ENCODE data around the gene CAMTA1.

The CAMTA1 gene

DNA sequence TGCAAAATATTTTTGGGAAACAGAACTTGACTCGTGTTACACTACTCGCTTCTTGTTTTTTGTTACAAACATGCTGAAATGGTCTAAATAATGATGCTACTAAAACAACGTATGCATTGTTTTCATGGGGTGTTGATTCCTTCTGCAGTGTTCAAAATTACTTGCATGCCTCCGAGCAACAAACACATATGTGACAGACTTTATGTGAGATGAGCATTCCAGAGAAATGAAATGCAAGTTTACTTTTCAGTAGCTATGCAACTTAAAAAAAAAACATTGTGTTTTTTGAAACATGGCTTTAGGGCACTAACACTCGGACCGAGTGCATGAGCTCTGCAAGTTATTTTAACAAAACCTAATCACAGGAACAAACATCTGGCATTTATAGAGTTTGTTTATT is 84.8 kb downstream of the CAMTA1 start:
- DNase-seq (ENCODE audit: low read depth), result no peak
- no peak overlapping the region for H3K4me3 ChIP-seq (ENCODE audit: low read length)
- TF ChIP-seq, protein P1, sequence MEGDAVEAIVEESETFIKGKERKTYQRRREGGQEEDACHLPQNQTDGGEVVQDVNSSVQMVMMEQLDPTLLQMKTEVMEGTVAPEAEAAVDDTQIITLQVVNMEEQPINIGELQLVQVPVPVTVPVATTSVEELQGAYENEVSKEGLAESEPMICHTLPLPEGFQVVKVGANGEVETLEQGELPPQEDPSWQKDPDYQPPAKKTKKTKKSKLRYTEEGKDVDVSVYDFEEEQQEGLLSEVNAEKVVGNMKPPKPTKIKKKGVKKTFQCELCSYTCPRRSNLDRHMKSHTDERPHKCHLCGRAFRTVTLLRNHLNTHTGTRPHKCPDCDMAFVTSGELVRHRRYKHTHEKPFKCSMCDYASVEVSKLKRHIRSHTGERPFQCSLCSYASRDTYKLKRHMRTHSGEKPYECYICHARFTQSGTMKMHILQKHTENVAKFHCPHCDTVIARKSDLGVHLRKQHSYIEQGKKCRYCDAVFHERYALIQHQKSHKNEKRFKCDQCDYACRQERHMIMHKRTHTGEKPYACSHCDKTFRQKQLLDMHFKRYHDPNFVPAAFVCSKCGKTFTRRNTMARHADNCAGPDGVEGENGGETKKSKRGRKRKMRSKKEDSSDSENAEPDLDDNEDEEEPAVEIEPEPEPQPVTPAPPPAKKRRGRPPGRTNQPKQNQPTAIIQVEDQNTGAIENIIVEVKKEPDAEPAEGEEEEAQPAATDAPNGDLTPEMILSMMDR (IDR thresholded peaks at IDR 0.05; ENCODE audit: insufficient read depth, low read depth, low read length, missing control alignments), result no peak

DNA sequence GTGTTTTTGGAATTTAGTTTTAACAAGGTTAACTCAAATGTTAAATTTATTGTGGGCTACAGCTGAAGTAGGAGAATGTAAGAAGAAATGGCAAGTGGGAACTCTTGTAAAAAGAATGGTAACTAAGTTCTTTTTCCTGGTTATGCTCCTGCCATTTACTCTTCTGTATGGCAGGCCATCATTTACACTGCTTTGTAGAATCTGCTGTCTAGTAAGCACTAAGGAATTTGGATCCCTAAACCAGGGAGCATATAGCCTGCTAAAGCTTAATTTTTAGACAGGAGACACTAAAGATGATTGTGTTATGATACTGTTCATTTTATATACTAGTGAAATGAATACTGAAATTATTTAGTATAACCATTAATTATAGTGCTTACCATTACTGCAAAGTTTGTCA is 85.3 kb downstream of the CAMTA1 start:
- H3K4me3 ChIP-seq (ENCODE audit: low read length), result no peak overlapping the region
- DNase-seq (ENCODE audit: low read depth), result no peak

DNA sequence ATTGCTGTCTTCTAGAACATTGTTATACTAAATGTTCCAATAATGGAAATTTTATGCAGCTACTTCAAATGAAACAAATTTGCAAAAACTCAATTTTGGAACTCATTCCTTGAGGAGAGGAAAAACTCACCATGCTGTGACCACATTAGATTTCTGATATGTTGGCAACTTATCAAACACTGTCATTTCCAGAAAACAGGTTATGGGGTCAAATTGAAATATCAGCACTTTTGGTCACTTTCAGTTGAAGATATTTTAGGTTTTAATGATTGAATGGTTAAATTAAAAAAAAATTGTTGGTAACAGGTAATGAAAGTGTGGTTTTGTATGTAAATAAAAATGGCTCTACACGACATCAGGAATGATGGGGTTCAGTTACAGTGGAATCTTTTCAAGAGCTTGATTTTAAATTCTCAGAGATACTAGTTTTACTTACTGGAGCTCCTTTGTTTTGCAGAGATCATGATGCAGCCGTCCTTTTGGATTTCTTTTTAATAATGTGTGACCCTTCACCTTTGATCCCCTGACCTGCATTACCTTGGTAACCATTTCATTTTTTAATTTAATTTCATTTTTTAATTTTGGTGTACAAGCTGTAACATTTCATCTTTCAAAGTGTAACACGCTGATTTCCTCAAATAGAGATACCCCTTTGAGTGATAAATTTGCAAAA is 86.2 kb downstream of the CAMTA1 start:
- no peak overlapping the region for H3K4me3 ChIP-seq (ENCODE audit: low read length)
- DNase-seq (ENCODE audit: low read depth), result no peak
- TF ChIP-seq, protein P1 (IDR thresholded peaks at IDR 0.05; ENCODE audit: insufficient read depth, low read depth, low read length, missing control alignments), result no peak

More for the DNA sequence above, 85.3 kb downstream of the CAMTA1 start:
- TF ChIP-seq, protein P1 (IDR thresholded peaks at IDR 0.05; ENCODE audit: insufficient read depth, low read depth, low read length, missing control alignments), result no peak

DNA sequence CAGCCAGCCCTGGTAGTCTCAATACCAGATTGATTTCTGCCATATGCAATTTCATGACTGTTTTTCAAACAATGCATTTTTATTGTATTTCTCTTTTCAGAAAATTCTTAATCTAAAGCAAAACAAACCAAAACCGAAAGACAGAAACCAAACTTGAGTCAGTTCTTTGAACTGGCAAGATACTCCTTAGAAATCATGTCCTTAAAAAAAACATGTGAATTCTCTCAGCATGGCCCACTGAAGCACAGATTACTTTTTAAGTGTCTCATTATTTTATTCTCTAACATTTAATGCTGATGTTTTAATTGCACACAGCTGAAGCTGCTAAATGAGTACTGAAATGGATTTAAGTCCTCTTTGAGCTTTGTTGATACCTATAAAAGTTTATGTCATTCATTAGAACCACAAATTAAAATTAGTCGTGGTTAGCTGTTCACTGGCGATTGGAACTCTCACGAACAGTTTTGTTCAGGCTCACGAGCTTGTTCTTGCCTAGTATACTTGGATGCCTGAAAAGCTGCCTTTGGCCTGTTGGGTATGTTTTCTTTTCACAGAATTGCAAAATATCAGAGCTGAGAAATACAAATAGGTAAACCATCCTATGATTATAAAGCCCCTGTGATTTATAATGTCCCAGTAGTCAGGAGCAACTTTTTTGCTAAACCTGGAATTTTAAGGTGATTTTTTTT is 87.5 kb downstream of the CAMTA1 start:
- no peak for DNase-seq (ENCODE audit: low read depth)
- TF ChIP-seq, protein P1 (IDR thresholded peaks at IDR 0.05; ENCODE audit: insufficient read depth, low read depth, low read length, missing control alignments), result no peak
- no peak overlapping the region for H3K4me3 ChIP-seq (ENCODE audit: low read length)

DNA sequence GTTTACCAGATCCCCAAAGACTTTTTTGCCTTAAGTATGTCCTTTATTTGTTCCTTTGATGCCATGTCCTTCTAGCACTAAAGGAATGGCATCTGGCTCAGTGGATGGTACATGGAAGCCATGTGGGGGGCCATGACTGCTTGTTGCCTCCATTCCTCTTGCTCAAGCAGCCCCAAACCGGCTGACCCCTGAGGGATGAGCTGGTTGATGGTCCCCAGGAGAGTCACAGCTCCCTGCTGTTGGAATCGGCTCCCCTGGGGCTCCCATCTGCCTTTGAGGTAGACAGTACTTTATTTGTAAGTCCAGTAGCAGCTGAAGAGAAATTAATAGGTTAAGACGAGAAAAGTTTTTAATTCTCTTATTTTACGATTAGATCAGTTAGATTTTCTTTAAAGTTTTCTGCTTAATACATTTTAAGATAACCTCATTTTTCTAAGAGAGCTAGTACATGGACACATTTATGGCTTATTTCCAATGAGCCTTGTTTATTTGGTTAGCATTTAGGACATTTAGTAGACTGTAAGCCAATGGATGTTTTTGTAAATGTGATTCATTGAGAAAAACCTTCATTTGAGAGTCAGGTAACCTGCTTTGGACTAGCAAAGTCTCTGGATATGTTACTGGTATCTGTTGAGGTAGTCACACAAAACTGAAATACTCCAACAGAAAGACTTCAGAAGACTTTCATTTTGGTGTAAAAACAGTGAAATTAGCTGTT is 88.2 kb downstream of the CAMTA1 start:
- H3K4me3 ChIP-seq (ENCODE audit: low read length), result no peak overlapping the region
- no peak for DNase-seq (ENCODE audit: low read depth)
- TF ChIP-seq, protein P1 (IDR thresholded peaks at IDR 0.05; ENCODE audit: insufficient read depth, low read depth, low read length, missing control alignments), result no peak

DNA sequence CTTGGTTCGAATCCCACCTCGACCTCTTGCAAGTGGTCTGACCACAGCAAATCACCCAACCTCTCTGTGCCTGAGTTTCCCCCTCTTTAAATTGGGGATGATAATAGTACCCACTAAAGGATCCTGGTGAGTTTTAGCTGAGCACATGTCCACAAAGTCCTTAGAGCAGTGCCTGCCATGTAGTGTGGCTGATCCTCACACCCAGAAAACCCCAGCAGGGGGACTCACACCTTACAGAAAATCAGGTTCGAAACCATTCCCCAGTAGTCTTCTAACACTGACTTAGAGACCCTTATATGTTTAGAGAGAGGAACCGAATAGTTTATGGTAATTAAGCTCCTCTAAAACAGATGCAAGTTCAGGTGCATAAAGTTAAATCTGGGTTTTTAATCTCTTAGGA is 89.0 kb downstream of the CAMTA1 start:
- DNase-seq (ENCODE audit: low read depth), result no peak
- TF ChIP-seq, protein P1 (IDR thresholded peaks at IDR 0.05; ENCODE audit: insufficient read depth, low read depth, low read length, missing control alignments), result no peak
- no peak overlapping the region for H3K4me3 ChIP-seq (ENCODE audit: low read length)

All from epithelial cell of esophagus (primary cell).